ENCODE data around the gene TFR2.

The TFR2 gene

DNA sequence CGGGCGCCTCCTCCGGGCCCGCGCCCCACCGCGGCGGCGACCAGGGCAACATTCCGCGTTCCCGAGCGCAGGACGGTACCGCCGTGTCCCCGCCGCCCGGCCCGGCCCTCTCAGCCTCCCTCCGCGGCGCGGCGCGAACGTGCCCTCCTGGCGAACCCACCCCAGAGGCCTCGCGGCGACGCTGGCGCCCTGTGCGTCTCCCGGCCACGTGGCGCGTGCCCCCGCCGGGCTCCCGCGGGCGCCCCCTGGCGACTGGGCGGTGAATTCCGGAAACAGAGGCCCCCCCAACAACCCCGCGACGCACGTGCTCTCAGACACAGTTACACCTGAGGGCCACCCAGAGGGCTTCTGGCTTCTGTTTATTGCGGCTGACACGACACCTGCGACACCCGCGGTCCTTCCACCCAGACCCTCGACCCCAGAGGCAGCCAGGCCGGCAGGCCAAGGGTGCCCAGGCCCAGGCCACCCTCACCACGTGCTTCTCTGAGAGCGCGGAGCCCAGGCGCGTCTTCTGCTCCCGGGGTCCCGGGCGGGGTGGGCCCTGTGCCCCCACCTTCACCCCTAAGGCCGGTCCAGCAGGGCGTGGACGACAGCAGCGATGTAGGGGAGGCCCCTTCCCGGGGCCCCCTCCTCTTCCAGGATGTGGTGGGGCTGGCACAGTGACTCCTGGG, 67.5 kb downstream of the TFR2 start, which contains the start of gene SAP25:
SAP25 (minus strand) TSS at position 210 of the 671 bp plus-strand sequence; CDS start at position 52, 158 bp downstream.
- no peaks in the 10 kb centered on the region; the same call in 1 of the 2 replicates for H3K79me2 ChIP-seq (ENCODE audit: insufficient read depth, low read length)

DNA sequence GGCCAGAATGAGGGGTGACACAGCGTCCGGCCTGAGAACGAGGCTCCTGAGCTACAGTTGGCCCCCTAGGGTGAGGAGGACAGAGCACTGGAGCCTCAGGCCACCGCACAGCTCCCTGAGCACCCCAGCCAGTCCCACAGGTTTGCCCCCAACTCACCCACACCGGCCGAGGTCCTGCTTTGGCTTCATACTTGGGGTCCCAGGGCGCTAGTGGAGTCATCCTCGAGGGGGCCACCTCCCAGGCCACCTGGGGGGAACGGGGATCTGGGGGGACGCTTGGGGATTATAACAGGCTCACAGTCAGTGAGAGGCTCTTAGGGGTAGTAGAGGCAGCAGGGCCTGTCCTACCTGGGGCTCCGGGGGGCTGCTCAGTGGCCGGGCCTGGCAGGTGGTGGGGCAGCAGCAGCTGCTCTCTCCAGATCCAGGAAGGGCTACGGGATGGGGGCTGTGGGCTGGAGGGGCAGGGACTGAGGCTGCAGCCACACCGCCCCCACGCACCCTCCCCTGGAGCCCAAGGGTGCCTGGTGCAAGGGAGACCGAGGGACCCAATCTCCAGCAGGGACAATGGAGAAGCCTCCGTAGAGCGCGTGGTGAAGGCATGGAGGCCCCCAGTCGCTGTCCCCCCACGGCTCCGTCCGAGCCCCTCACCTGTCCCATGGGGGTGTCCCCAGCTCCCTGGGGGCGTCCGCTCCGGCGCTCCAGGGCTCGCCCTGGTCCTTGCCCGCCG, 68.2 kb downstream of the TFR2 start:
- H3K4me2 ChIP-seq (ENCODE audit: low read depth, low read length, poor library complexity, severe bottlenecking) = no peak overlapping the region
- H3K36me3 ChIP-seq (ENCODE audit: insufficient read depth, low read length) = peaks cover 34% of the 10 kb centered on the region; the same call in 1 of the 2 replicates
- H3K79me2 ChIP-seq (ENCODE audit: insufficient read depth, low read length) = no peaks in the 10 kb centered on the region
- H3K9ac ChIP-seq (ENCODE audit: low read depth, low read length, poor library complexity, severe bottlenecking) = no peak overlapping the region
- H4K20me1 ChIP-seq (ENCODE audit: insufficient read depth, low read length, poor library complexity, severe bottlenecking) = no peaks in the 10 kb centered on the region
- H3K9me2 ChIP-seq (replicated peaks; ENCODE audit: low read depth, low read length) = no peaks in the 10 kb centered on the region
- H3K27me3 ChIP-seq (ENCODE audit: insufficient read depth, low read length, poor library complexity, severe bottlenecking) = no peaks in the 10 kb centered on the region
- no peaks in the 10 kb centered on the region for H3F3A ChIP-seq (ENCODE audit: low read depth)
- TF ChIP-seq, protein P1, sequence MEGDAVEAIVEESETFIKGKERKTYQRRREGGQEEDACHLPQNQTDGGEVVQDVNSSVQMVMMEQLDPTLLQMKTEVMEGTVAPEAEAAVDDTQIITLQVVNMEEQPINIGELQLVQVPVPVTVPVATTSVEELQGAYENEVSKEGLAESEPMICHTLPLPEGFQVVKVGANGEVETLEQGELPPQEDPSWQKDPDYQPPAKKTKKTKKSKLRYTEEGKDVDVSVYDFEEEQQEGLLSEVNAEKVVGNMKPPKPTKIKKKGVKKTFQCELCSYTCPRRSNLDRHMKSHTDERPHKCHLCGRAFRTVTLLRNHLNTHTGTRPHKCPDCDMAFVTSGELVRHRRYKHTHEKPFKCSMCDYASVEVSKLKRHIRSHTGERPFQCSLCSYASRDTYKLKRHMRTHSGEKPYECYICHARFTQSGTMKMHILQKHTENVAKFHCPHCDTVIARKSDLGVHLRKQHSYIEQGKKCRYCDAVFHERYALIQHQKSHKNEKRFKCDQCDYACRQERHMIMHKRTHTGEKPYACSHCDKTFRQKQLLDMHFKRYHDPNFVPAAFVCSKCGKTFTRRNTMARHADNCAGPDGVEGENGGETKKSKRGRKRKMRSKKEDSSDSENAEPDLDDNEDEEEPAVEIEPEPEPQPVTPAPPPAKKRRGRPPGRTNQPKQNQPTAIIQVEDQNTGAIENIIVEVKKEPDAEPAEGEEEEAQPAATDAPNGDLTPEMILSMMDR (conservative IDR thresholded peaks at IDR 0.05; ENCODE audit: low read length) = no peak
- TF ChIP-seq EZH2phosphoT487 (IDR thresholded peaks at IDR 0.05; ENCODE audit: borderline replicate concordance) = no peak
- no peak overlapping the region for H3K4me3 ChIP-seq (ENCODE audit: low read length, poor library complexity, severe bottlenecking)
- peaks cover 20% of the 10 kb centered on the region for H3K4me1 ChIP-seq (ENCODE audit: insufficient read depth, low read length, poor library complexity, severe bottlenecking)
- H2AFZ ChIP-seq (ENCODE audit: low read length) = no peak overlapping the region
- H3K9me3 ChIP-seq (ENCODE audit: insufficient read depth, low read depth, low read length) = no peaks in the 10 kb centered on the region

More for the DNA sequence above, 67.5 kb downstream of the TFR2 start, which contains the start of gene SAP25:
- Histone ChIP-seq H3K4me3 (ENCODE audit: low read length, poor library complexity, severe bottlenecking) (no peak within 1 kb of the TSS), H2AFZ (ENCODE audit: low read length) (no peak within 1 kb of the TSS), H3K9ac (ENCODE audit: low read depth, low read length, poor library complexity, severe bottlenecking) (no peak within 1 kb of the TSS), H3K4me1 (ENCODE audit: insufficient read depth, low read length, poor library complexity, severe bottlenecking) (peaks cover 14% of the 10 kb centered on the region), H3K27me3 (ENCODE audit: insufficient read depth, low read length, poor library complexity, severe bottlenecking) (no peaks in the 10 kb centered on the region), H3K9me2 (replicated peaks; ENCODE audit: low read depth, low read length) (no peaks in the 10 kb centered on the region), H3F3A (ENCODE audit: low read depth) (no peaks in the 10 kb centered on the region), H3K4me2 (ENCODE audit: low read depth, low read length, poor library complexity, severe bottlenecking) (no peak within 1 kb of the TSS), H3K9me3 (ENCODE audit: insufficient read depth, low read depth, low read length) (no peaks in the 10 kb centered on the region), H3K36me3 (ENCODE audit: insufficient read depth, low read length) (peaks cover 41% of the 10 kb centered on the region; the same call in 1 of the 2 replicates), H4K20me1 (ENCODE audit: insufficient read depth, low read length, poor library complexity, severe bottlenecking) (no peaks in the 10 kb centered on the region)
- TF ChIP-seq EZH2phosphoT487 (IDR thresholded peaks at IDR 0.05; ENCODE audit: borderline replicate concordance) = no peak
- TF ChIP-seq, protein P1 (conservative IDR thresholded peaks at IDR 0.05; ENCODE audit: low read length) = no peak

- Histone ChIP-seq H3F3A (ENCODE audit: low read depth) (no peaks in the 10 kb centered on the region), H3K9me2 (replicated peaks; ENCODE audit: low read depth, low read length) (no peaks in the 10 kb centered on the region), H3K27me3 (ENCODE audit: insufficient read depth, low read length, poor library complexity, severe bottlenecking) (no peaks in the 10 kb centered on the region), H3K36me3 (ENCODE audit: insufficient read depth, low read length) (peaks cover 27% of the 10 kb centered on the region; the same call in 1 of the 2 replicates), H3K9me3 (ENCODE audit: insufficient read depth, low read depth, low read length) (no peaks in the 10 kb centered on the region), H4K20me1 (ENCODE audit: insufficient read depth, low read length, poor library complexity, severe bottlenecking) (no peaks in the 10 kb centered on the region), H3K9ac (ENCODE audit: low read depth, low read length, poor library complexity, severe bottlenecking) (no peak overlapping the region), H3K4me3 (ENCODE audit: low read length, poor library complexity, severe bottlenecking) (no peak overlapping the region), H2AFZ (ENCODE audit: low read length) (no peak overlapping the region), H3K4me1 (ENCODE audit: insufficient read depth, low read length, poor library complexity, severe bottlenecking) (peaks cover 27% of the 10 kb centered on the region), H3K79me2 (ENCODE audit: insufficient read depth, low read length) (no peaks in the 10 kb centered on the region), H3K4me2 (ENCODE audit: low read depth, low read length, poor library complexity, severe bottlenecking) (no peak overlapping the region)
- TF ChIP-seq, protein P1 (conservative IDR thresholded peaks at IDR 0.05; ENCODE audit: low read length) = no peak
- no peak for TF ChIP-seq EZH2phosphoT487 (IDR thresholded peaks at IDR 0.05; ENCODE audit: borderline replicate concordance)
Observed at GRCh38 chr7:100572281-100572948, 68.9 kb downstream of the TFR2 start.
